Endothelial cell of umbilical vein (primary cell): ENCODE data around the gene XXYLT1. TPM values are rescaled to one million over a fixed set of nuclear protein-coding genes. Genes with fewer than 3 reads are reported as not detected.
A peak's percentile ranks its signal among the peaks of the same experiment; 100 is the strongest.

ENCODE experiments used
- BruUV-seq: library from RNA; stranded (reverse); fragments of 400-500 nt; replicated peaks from 2 replicates; lab custom pipeline; 2021; lab: Mats Ljungman, UMichigan
- CTCF ChIA-PET: fragments of 300-600, 350-600 bp; sonication (Branson Sonifier 250); formaldehyde crosslinking; loops from one replicate; lab custom pipeline; 2021; ENCODE audit warnings: antibody characterized with exemption, inconsistent platforms; lab: Charles Lee
- POLR2A ChIA-PET: fragments of 300-600, 350-600 bp; sonication (Branson Sonifier 250); formaldehyde crosslinking; loops from one replicate; lab custom pipeline; 2021; ENCODE audit warnings: antibody characterized with exemption, inconsistent platforms; lab: Charles Lee
- DNase-seq: peaks from one replicate; pipeline ENCODE4 v3.0.0-alpha.2; 2011; ENCODE audit warnings: low read depth, low spot score
- FAIRE-seq: peaks from 2 replicates; lab custom pipeline; 2011; peaks lifted over from hg19 to GRCh38; lab: Jason Lieb, UNC
- H2AFZ ChIP-seq: 2 replicates; pipeline ENCODE4 v1.6.0; 2012; ENCODE audit warnings: low read depth, low read length, control low read depth, inconsistent platforms
- H3K27ac ChIP-seq: 2 replicates; pipeline ENCODE4 v1.5.1; 2011; ENCODE audit warnings: low read depth, mild to moderate bottlenecking, control low read depth, low read length, moderate library complexity; ENCODE audit not compliant: insufficient read depth
- H3K27me3 ChIP-seq, 2 experiments: 2 replicates each; pipeline versions ENCODE4 v1.6.0 to v1.6.1; 2011; ENCODE audit warnings: low read length in 2 of 2, mixed read lengths in 1 of 2; ENCODE audit not compliant: control insufficient read depth in 2 of 2, insufficient read depth in 2 of 2
- H3K36me3 ChIP-seq, 2 experiments: 2 replicates in 1 of 2; 3 replicates in 1 of 2; pipeline ENCODE4 v1.5.1; 2011; ENCODE audit warnings: low read length in 2 of 2, mild to moderate bottlenecking in 1 of 2, moderate library complexity in 1 of 2; ENCODE audit not compliant: control insufficient read depth in 2 of 2, insufficient read depth in 2 of 2; ENCODE audit errors: extremely low read depth in 1 of 2
- H3K4me1 ChIP-seq: 3 replicates; pipeline ENCODE4 v1.5.1; 2011; ENCODE audit warnings: mild to moderate bottlenecking, low read length; ENCODE audit not compliant: control insufficient read depth, insufficient read depth; ENCODE audit errors: extremely low read depth
- H3K4me2 ChIP-seq: 2 replicates; pipeline ENCODE4 v1.6.1; 2011; ENCODE audit warnings: low read length, control low read depth, mixed read lengths; ENCODE audit not compliant: insufficient read depth
- H3K4me3 ChIP-seq, 3 experiments: fragments of 200-600 bp in 1 of 3; sonication (generic), shearing (Covaris generic) in 1 of 3; replicated peaks in 1 of 3; 2 replicates each; pipeline ENCODE4 v1.5.1; 2011 to 2016; ENCODE audit warnings: control low read depth in 3 of 3, low read length in 3 of 3, mild to moderate bottlenecking in 2 of 3, inconsistent platforms in 1 of 3, low read depth in 1 of 3, moderate library complexity in 1 of 3; ENCODE audit not compliant: insufficient read depth in 1 of 3
- H3K79me2 ChIP-seq: 2 replicates; pipeline ENCODE4 v1.6.0; 2012; ENCODE audit warnings: low read length, inconsistent platforms; ENCODE audit not compliant: control insufficient read depth, insufficient read depth
- H3K9ac ChIP-seq: replicated peaks from 2 replicates; pipeline ENCODE3; 2011; ENCODE audit warnings: low read length, control low read depth; ENCODE audit not compliant: insufficient read depth; ENCODE audit errors: extremely low read depth
- H3K9me1 ChIP-seq: replicated peaks from 3 replicates; pipeline ENCODE4 v1.6.0; 2011; ENCODE audit warnings: mild to moderate bottlenecking, low read length; ENCODE audit not compliant: control insufficient read depth, insufficient read depth; ENCODE audit errors: extremely low read depth
- H3K9me3 ChIP-seq: replicated peaks from 2 replicates; pipeline ENCODE4 v1.5.1; 2012; ENCODE audit warnings: low read length, inconsistent platforms; ENCODE audit not compliant: control insufficient read depth, insufficient read depth
- H4K20me1 ChIP-seq: replicated peaks from 2 replicates; pipeline ENCODE3; 2011; ENCODE audit warnings: mild to moderate bottlenecking, low read length; ENCODE audit not compliant: control insufficient read depth, insufficient read depth; ENCODE audit errors: extremely low read depth
- CTCF ChIP-seq, 2 donors: IDR thresholded peaks; 1 replicate in 1 of 2; 2 replicates in 1 of 2; pipeline ENCODE4 v1.5.1; 2011; ENCODE audit warnings: low read length in 2 of 2, mild to moderate bottlenecking in 2 of 2, moderate library complexity in 2 of 2, control low read depth in 1 of 2, inconsistent platforms in 1 of 2, low read depth in 1 of 2; ENCODE audit not compliant: insufficient read depth in 1 of 2; ENCODE audit errors: extremely low read depth in 1 of 2
- EZH2 ChIP-seq: IDR thresholded peaks from 2 replicates; pipeline ENCODE4 v1.6.1; 2012; ENCODE audit warnings: borderline replicate concordance, low read depth, mild to moderate bottlenecking, moderate library complexity, low read length, inconsistent platforms; ENCODE audit not compliant: severe bottlenecking
- FOS ChIP-seq: IDR thresholded peaks from 2 replicates; pipeline ENCODE4 v1.6.1; 2011; ENCODE audit warnings: mild to moderate bottlenecking, low read length, moderate library complexity, borderline replicate concordance; ENCODE audit not compliant: insufficient read depth
- GATA2 ChIP-seq: IDR thresholded peaks from 2 replicates; pipeline ENCODE4 v1.7.0; 2011; ENCODE audit warnings: low read depth, mild to moderate bottlenecking, moderate library complexity, mixed read lengths, low read length; ENCODE audit not compliant: insufficient read length, insufficient read depth
- JUN ChIP-seq: IDR thresholded peaks from 2 replicates; pipeline ENCODE4 v1.6.1; 2011; ENCODE audit warnings: borderline replicate concordance, low read depth; ENCODE audit not compliant: insufficient read length, insufficient read depth
- MAX ChIP-seq: IDR thresholded peaks from 2 replicates; pipeline ENCODE4 v1.6.1; 2011; ENCODE audit not compliant: insufficient read depth, insufficient read length
- MYC ChIP-seq: IDR thresholded peaks from one replicate; pipeline ENCODE4 v1.6.1; 2011; ENCODE audit warnings: mild to moderate bottlenecking, low read depth, low read length
- POLR2A ChIP-seq: IDR thresholded peaks from 2 replicates; pipeline ENCODE4 v1.6.1; 2012; ENCODE audit warnings: low read depth, mild to moderate bottlenecking, control low read depth, low read length
- POLR2AphosphoS5 ChIP-seq: IDR thresholded peaks from 2 replicates; pipeline ENCODE4 v1.6.1; 2012; ENCODE audit warnings: low read depth, mild to moderate bottlenecking, control low read depth, low read length, moderate library complexity; ENCODE audit not compliant: insufficient read depth
- dilution Hi-C: fragments of 300-500 bp; cut with MboI; formaldehyde crosslinking; loops from one replicate; pipeline ENCODE4 v1.15.0; 2019; ENCODE audit warnings: low sequenced_read_pairs; ENCODE audit not compliant: extremely low pct_ligation_motif_present
- intact Hi-C: fragments of 100-400 bp; cut with micrococcal nuclease; formaldehyde crosslinking; loops from one replicate; pipeline ENCODE4 v1.10.0; 2022
- polyA plus RNA-seq, 4 experiments: library from polyadenylated mRNA; depleted of rRNA in 3 of 4; stranded (reverse) in 3 of 4; unstranded in 1 of 4; fragments of >200 nt; gene quantifications; 2 replicates each; pipeline versions ENCODE4 v1.2.1 to v1.2.3, GENCODE V29; 2011 to 2012; ENCODE audit warnings: missing spikeins in 1 of 4
- total RNA-seq: library from RNA; stranded (reverse); gene quantifications from 2 replicates; pipeline ENCODE4 v1.2.3, GENCODE V29; 2021

The XXYLT1 gene
- total and polyA plus RNA-seq, 2 donors (not counting 3 experiments of a cell fraction or from before 2014, with no cell fraction given), result 54.4 to 78.1 TPM

- dilution Hi-C loops, result no loop called here
Measured at GRCh38 chr3:195142519-195142918, 128.4 kb downstream of the XXYLT1 start.

GRCh38 chr3:195140816-195141793, 129.9 kb downstream of the XXYLT1 start:
- BruUV-seq, result TSS peak; percentile 97
- H3K9me3 ChIP-seq, result peaks cover 3% of the 10 kb centered on the region
- intact Hi-C loops (loop anchor here (1.0 kb wide), 3 partner anchors 9 to 22 kb away; no protein-coding TSS in a partner anchor), dilution Hi-C loops (no loop called here)
- no peaks in the 10 kb centered on the region for H3K36me3 ChIP-seq
- peak overlapping the region; percentile 19 for H3K4me2 ChIP-seq
- H2AFZ ChIP-seq, result no peak overlapping the region
- peak; percentile 91 for FAIRE-seq
- CTCF ChIA-PET, result no interaction called here
- H3K79me2 ChIP-seq, result no peaks in the 10 kb centered on the region
- peak; percentile 92 for DNase-seq
- H3K9me1 ChIP-seq, result no peaks in the 10 kb centered on the region
- H3K4me1 ChIP-seq, result peaks cover 27% of the 10 kb centered on the region
- POLR2A ChIA-PET, result interaction anchor here (0.8 to 1.0 kb wide), 2 partner anchors 9 to 22 kb away, joined by 3 read pairs; no protein-coding TSS in a partner anchor
- H3K27ac ChIP-seq, result peak overlapping the region; percentile 92
- H3K9ac ChIP-seq, result peak overlapping the region; percentile 53
- TF ChIP-seq JUN (peak; percentile 91), POLR2A (peak; percentile 67), POLR2AphosphoS5 (peak; percentile 85), FOS (peak; percentile 33), MYC (no peak), GATA2 (peak; percentile 92), CTCF (IDR thresholded peaks at IDR 0.05; ENCODE audit: extremely low read depth in 1 of 2, insufficient read depth in 1 of 2, low read depth in 1 of 2, low read length in 2 of 2) (no peak), MAX (no peak)
- H3K4me3 ChIP-seq, result no peak overlapping the region
- H3K27me3 ChIP-seq, result no peaks in the 10 kb centered on the region
- H4K20me1 ChIP-seq, result no peaks in the 10 kb centered on the region

More at GRCh38 chr3:195142519-195142918, 128.4 kb downstream of the XXYLT1 start:
- Histone ChIP-seq H2AFZ (no peak overlapping the region), H3K9me1 (no peaks in the 10 kb centered on the region), H3K4me2 (no peak overlapping the region), H3K4me3 (no peak overlapping the region), H3K27ac (peak overlapping the region; percentile 87), H3K4me1 (peaks cover 35% of the 10 kb centered on the region), H3K79me2 (no peaks in the 10 kb centered on the region), H3K36me3 (no peaks in the 10 kb centered on the region), H3K27me3 (no peaks in the 10 kb centered on the region), H4K20me1 (no peaks in the 10 kb centered on the region), H3K9ac (no peak overlapping the region), H3K9me3 (peaks cover 3% of the 10 kb centered on the region)
- ChIA-PET CTCF (interaction anchor here (1.2 kb wide), 2 partner anchors 59 to 460 kb away, joined by 3 read pairs; no protein-coding TSS in a partner anchor), POLR2A (no interaction called here)
- DNase-seq (no peak), FAIRE-seq (no peak)
- TF ChIP-seq MAX (no peak), FOS (no peak), MYC (no peak), EZH2 (no peak)
- BruUV-seq, result no TSS peak
- intact Hi-C loops, result no loop called here
